LNCaP clone FGC (cell line): ENCODE measurements around the gene SUCLG2.

Source experiments
- DNase-seq: peaks from one replicate; pipeline ENCODE4 v3.0.0-alpha.2; 2011; ENCODE audit warnings: low read depth
- H3K4me3 ChIP-seq: 2 replicates; pipeline ENCODE4 v1.5.1; 2011; ENCODE audit warnings: mild to moderate bottlenecking, low read depth, low read length, control low read depth
- CTCF ChIP-seq: IDR thresholded peaks from 2 replicates; pipeline ENCODE4 v1.5.1; 2012; ENCODE audit warnings: mild to moderate bottlenecking; ENCODE audit not compliant: control insufficient read depth, insufficient read depth; ENCODE audit errors: extremely low read depth

SUCLG2 gene

GRCh38 chr3:67495751-67496150 lies 158.7 kb downstream of the SUCLG2 start:
- no peak overlapping the region for H3K4me3 ChIP-seq
- no peak for DNase-seq
- no peak for TF ChIP-seq CTCF

- H3K4me3 ChIP-seq, result no peak overlapping the region
- no peak for TF ChIP-seq CTCF
- no peak for DNase-seq
Measured at GRCh38 chr3:67493808-67494207, 160.6 kb downstream of the SUCLG2 start.

- H3K4me3 ChIP-seq, result no peak overlapping the region
- TF ChIP-seq CTCF, result no peak
- DNase-seq, result no peak
Measured at GRCh38 chr3:67490658-67491057, 163.8 kb downstream of the SUCLG2 start.

GRCh38 chr3:67489816-67490215 lies 164.6 kb downstream of the SUCLG2 start:
- DNase-seq, result peak; percentile 22
- TF ChIP-seq CTCF, result no peak
- H3K4me3 ChIP-seq, result no peak overlapping the region

- no peak for DNase-seq
- TF ChIP-seq CTCF, result no peak
- no peak overlapping the region for H3K4me3 ChIP-seq
Measured at GRCh38 chr3:67487564-67488114, 166.8 kb downstream of the SUCLG2 start.

GRCh38 chr3:67486883-67487282 lies 167.5 kb downstream of the SUCLG2 start:
- no peak for DNase-seq
- no peak for TF ChIP-seq CTCF
- no peak overlapping the region for H3K4me3 ChIP-seq

GRCh38 chr3:67484085-67484484 lies 170.3 kb downstream of the SUCLG2 start:
- no peak for DNase-seq
- H3K4me3 ChIP-seq, result no peak overlapping the region
- no peak for TF ChIP-seq CTCF
